ENCODE measurements around the gene KRI1. TPM values are rescaled to one million over a fixed set of nuclear protein-coding genes. Genes with fewer than 3 reads are reported as not detected.

KRI1 gene
- polyA plus RNA-seq, 4 donors, result 14.8 to 21.2 (median 18.1) TPM

DNA sequence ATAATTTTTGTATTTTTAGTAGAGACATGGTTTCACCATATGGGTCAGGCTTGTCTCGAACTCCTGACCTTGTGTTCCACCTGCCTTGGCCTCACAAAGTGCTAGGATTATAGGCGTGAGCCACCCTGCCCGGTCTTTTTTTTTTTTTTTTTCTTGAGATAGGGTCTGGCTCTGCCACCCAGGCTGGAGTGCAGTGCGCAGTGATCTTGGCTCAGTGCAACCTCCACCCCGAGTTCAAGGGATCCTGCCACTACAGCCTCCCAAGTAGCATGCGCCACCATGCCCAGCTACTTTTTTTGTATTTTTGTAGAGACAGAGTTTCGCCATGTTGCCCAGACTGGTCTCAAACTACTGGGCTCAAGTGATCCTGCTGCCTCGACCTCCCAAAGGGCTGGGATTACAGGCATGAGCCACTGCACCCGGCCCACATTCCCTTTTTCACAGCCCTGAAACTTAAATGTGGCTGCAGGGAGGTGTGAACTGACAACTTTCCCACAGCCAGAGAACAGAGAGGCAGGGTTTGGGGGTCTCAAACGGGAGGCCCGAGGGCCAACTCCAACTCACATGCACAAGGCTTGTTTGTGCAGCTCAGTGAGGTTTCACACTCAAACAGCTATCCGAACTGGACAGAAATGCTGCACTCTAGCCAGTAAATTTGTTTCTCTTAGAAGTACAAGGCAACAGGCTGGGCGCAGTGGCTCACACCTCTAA is 44.2 kb downstream of the KRI1 start:
- 71 to 81% (median 72%) methylated on average over 12 to 13 of the region's 13 CpGs for WGBS, 3 donors
- H3K4me1 ChIP-seq (ENCODE audit: control insufficient read depth in 3 of 3, insufficient read depth in 2 of 3, low read depth in 1 of 3, low read length in 2 of 3), result no peaks in the 10 kb centered on the region
- H3K27me3 ChIP-seq (ENCODE audit: control insufficient read depth in 3 of 3, insufficient read depth in 3 of 3, low read length in 3 of 3), result peaks cover 8 to 51% (median 21%) of the 10 kb centered on the region in 3 donors
- H3K9me3 ChIP-seq (ENCODE audit: control insufficient read depth in 2 of 2, insufficient read depth in 1 of 2, low read depth in 1 of 2, low read length in 1 of 2), result no peaks in the 10 kb centered on the region
- DNase-seq, result no peak
- H3K4me3 ChIP-seq (ENCODE audit: low read depth in 1 of 3, low read length in 3 of 3), result no peak overlapping the region
- no peak for FAIRE-seq
- H3K27ac ChIP-seq (ENCODE audit: low read depth in 1 of 3, low read length in 2 of 3), result no peak overlapping the region
- H3K36me3 ChIP-seq (ENCODE audit: control insufficient read depth in 3 of 3, insufficient read depth in 2 of 3, low read depth in 1 of 3, low read length in 3 of 3), result no peaks in the 10 kb centered on the region

DNA sequence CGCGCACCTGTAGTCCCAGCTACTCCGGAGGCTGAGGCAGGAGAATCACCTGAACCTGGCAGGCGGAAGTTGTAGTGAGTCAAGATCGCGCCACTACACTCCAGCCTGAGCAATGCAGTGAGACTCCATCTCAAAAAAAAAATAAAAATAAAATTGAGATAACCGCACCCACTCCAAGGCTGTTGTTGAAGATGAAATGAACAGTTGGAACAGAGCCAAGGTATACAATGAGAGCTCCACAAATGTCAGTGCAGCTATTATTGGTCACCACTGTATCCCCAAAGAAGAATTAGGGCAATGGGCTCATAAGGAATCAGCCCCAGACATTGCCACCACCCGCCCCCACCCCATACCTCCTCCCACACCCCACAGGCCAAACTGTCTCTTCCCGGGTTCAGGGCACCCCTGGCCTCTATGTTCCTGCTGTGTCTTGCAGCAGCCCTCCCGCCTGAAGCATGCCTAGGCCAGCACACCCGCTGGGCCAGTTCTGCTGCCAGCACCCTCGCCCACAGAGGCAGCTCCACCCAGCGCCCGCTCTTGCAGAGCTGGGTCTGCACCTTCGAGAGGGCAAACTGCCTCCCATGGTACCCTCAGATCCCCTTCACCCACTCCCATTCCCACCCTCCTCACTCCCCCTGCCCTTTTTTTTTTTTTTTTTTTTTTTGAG is 45.0 kb downstream of the KRI1 start:
- no peak overlapping the region for H3K27ac ChIP-seq (ENCODE audit: low read depth in 1 of 3, low read length in 2 of 3)
- no peaks in the 10 kb centered on the region for H3K4me1 ChIP-seq (ENCODE audit: control insufficient read depth in 3 of 3, insufficient read depth in 2 of 3, low read depth in 1 of 3, low read length in 2 of 3)
- no peaks in the 10 kb centered on the region for H3K9me3 ChIP-seq (ENCODE audit: control insufficient read depth in 2 of 2, insufficient read depth in 1 of 2, low read depth in 1 of 2, low read length in 1 of 2)
- FAIRE-seq (no peak), DNase-seq (no peak)
- H3K27me3 ChIP-seq (ENCODE audit: control insufficient read depth in 3 of 3, insufficient read depth in 3 of 3, low read length in 3 of 3), result peaks cover 8 to 60% (median 27%) of the 10 kb centered on the region in 3 donors
- 57 to 86% (median 71%) methylated on average over 15 of the region's 15 CpGs for WGBS, 3 donors
- H3K4me3 ChIP-seq (ENCODE audit: low read depth in 1 of 3, low read length in 3 of 3), result no peak overlapping the region
- H3K36me3 ChIP-seq (ENCODE audit: control insufficient read depth in 3 of 3, insufficient read depth in 2 of 3, low read depth in 1 of 3, low read length in 3 of 3), result no peaks in the 10 kb centered on the region

DNA sequence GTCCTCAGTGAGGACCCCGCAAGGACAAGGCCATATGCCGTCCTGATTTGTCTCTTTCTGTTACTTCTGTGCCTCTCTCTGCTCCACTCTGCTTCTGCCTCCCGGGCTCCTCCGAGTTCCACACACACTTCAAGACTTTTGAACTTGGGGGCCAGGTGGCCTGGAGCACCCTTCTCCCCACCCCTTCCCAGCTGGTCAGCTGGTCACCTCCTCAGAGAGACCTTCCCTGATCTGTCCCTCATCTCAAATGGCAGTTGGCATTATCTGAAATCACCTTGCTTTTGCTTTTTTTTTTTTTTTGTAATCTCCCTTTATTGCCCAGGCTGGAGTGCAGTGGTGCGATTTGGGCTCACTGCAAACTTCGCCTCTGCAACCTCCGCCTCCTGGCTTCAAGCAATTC is 46.4 kb downstream of the KRI1 start:
- 54 to 69% (median 65%) methylated on average over 7 of the region's 7 CpGs for WGBS, 3 donors
- DNase-seq (no peak), FAIRE-seq (no peak)
- no peaks in the 10 kb centered on the region for H3K9me3 ChIP-seq (ENCODE audit: control insufficient read depth in 2 of 2, insufficient read depth in 1 of 2, low read depth in 1 of 2, low read length in 1 of 2)
- no peak overlapping the region for H3K4me3 ChIP-seq (ENCODE audit: low read depth in 1 of 3, low read length in 3 of 3)
- H3K4me1 ChIP-seq (ENCODE audit: control insufficient read depth in 3 of 3, insufficient read depth in 2 of 3, low read depth in 1 of 3, low read length in 2 of 3), result no peaks in the 10 kb centered on the region
- no peak overlapping the region for H3K27ac ChIP-seq (ENCODE audit: low read depth in 1 of 3, low read length in 2 of 3)
- H3K27me3 ChIP-seq (ENCODE audit: control insufficient read depth in 3 of 3, insufficient read depth in 3 of 3, low read length in 3 of 3), result peaks cover 12 to 73% (median 37%) of the 10 kb centered on the region in 3 donors
- no peaks in the 10 kb centered on the region for H3K36me3 ChIP-seq (ENCODE audit: control insufficient read depth in 3 of 3, insufficient read depth in 2 of 3, low read depth in 1 of 3, low read length in 3 of 3)

- Histone ChIP-seq H3K27me3 (ENCODE audit: control insufficient read depth in 3 of 3, insufficient read depth in 3 of 3, low read length in 3 of 3) (peaks cover 15 to 72% (median 41%) of the 10 kb centered on the region in 3 donors), H3K4me3 (ENCODE audit: low read depth in 1 of 3, low read length in 3 of 3) (no peak overlapping the region), H3K9me3 (ENCODE audit: control insufficient read depth in 2 of 2, insufficient read depth in 1 of 2, low read depth in 1 of 2, low read length in 1 of 2) (no peaks in the 10 kb centered on the region), H3K36me3 (ENCODE audit: control insufficient read depth in 3 of 3, insufficient read depth in 2 of 3, low read depth in 1 of 3, low read length in 3 of 3) (no peaks in the 10 kb centered on the region), H3K27ac (ENCODE audit: low read depth in 1 of 3, low read length in 2 of 3) (no peak overlapping the region), H3K4me1 (ENCODE audit: control insufficient read depth in 3 of 3, insufficient read depth in 2 of 3, low read depth in 1 of 3, low read length in 2 of 3) (no peaks in the 10 kb centered on the region)
- DNase-seq (no peak), FAIRE-seq (no peak)
- 10 to 13% (median 11%) methylated on average over 32 to 33 of the region's 33 CpGs for WGBS, 3 donors
Observed at GRCh38 chr19:10518444-10519361, 47.1 kb downstream of the KRI1 start.

DNA sequence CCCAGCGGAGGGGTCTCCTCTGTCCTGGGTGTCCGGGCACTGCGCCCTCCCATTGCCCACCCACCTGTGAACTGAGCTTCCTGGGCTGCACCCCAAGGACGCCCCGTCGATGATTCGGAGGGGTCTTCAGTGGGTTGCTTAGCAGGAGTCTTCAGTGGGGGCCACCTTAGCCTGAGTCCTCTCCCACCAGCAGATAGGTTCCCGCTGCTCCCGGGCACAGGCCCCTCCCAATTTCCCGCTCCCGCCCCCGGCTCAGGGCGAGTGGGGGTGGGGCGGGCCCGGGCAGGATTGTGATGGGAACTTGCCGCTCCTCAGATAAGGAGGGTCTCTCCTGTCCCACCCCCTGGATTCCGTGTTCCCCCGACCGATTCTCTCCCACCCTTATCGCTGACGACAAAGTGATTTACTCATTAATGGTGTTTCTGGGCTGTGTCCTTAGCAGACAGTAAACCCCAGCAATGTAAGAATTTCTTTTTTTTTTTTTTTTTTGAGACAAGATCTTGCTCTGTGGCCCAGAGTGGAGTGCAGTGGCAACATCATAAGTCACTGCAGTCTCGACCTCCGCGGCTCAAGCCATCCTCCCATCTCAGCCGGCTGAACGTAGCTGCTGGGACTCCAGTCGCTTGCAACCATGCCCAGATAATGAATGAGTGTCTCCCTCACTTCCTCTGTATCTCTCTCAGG is 47.9 kb downstream of the KRI1 start:
- Histone ChIP-seq H3K36me3 (ENCODE audit: control insufficient read depth in 3 of 3, insufficient read depth in 2 of 3, low read depth in 1 of 3, low read length in 3 of 3) (no peaks in the 10 kb centered on the region), H3K9me3 (ENCODE audit: control insufficient read depth in 2 of 2, insufficient read depth in 1 of 2, low read depth in 1 of 2, low read length in 1 of 2) (no peaks in the 10 kb centered on the region), H3K4me3 (ENCODE audit: low read depth in 1 of 3, low read length in 3 of 3) (peak overlapping the region in 1 of 3 donors; percentile 17), H3K27me3 (ENCODE audit: control insufficient read depth in 3 of 3, insufficient read depth in 3 of 3, low read length in 3 of 3) (peaks cover 15 to 77% (median 49%) of the 10 kb centered on the region in 3 donors), H3K27ac (ENCODE audit: low read depth in 1 of 3, low read length in 2 of 3) (no peak overlapping the region), H3K4me1 (ENCODE audit: control insufficient read depth in 3 of 3, insufficient read depth in 2 of 3, low read depth in 1 of 3, low read length in 2 of 3) (no peaks in the 10 kb centered on the region)
- WGBS, 3 donors, result 1 to 4% (median 3%) methylated on average over 26 to 27 of the region's 27 CpGs
- DNase-seq, result no peak
- no peak for FAIRE-seq

GRCh38 chr19:10517361-10517759 is 48.5 kb downstream of the KRI1 start, which contains the start of gene S1PR5:
TSS of gene S1PR5 (minus strand) at chr19:10517447. CDS start at chr19:10515011, 2,436 bp downstream.
- no peaks in the 10 kb centered on the region for H3K9me3 ChIP-seq (ENCODE audit: control insufficient read depth in 2 of 2, insufficient read depth in 1 of 2, low read depth in 1 of 2, low read length in 1 of 2)
- H3K27ac ChIP-seq (ENCODE audit: low read depth in 1 of 3, low read length in 2 of 3), result no peak within 1 kb of the TSS
- H3K4me3 ChIP-seq (ENCODE audit: low read depth in 1 of 3, low read length in 3 of 3), result peak within 1 kb of the TSS in 1 of 3 donors; percentile 17
- FAIRE-seq (no peak), DNase-seq (no peak)
- no peaks in the 10 kb centered on the region for H3K4me1 ChIP-seq (ENCODE audit: control insufficient read depth in 3 of 3, insufficient read depth in 2 of 3, low read depth in 1 of 3, low read length in 2 of 3)
- H3K27me3 ChIP-seq (ENCODE audit: control insufficient read depth in 3 of 3, insufficient read depth in 3 of 3, low read length in 3 of 3), result peaks cover 15 to 83% (median 50%) of the 10 kb centered on the region in 3 donors
- WGBS, 3 donors, result 2 to 4% (median 3%) methylated on average over 29 to 39 of the region's 39 CpGs
- no peaks in the 10 kb centered on the region for H3K36me3 ChIP-seq (ENCODE audit: control insufficient read depth in 3 of 3, insufficient read depth in 2 of 3, low read depth in 1 of 3, low read length in 3 of 3)

GRCh38 chr19:10516671-10517286 is 49.0 kb downstream of the KRI1 start:
- Histone ChIP-seq H3K4me3 (ENCODE audit: low read depth in 1 of 3, low read length in 3 of 3) (no peak overlapping the region), H3K27me3 (ENCODE audit: control insufficient read depth in 3 of 3, insufficient read depth in 3 of 3, low read length in 3 of 3) (peaks cover 15 to 83% (median 48%) of the 10 kb centered on the region in 3 donors), H3K27ac (ENCODE audit: low read depth in 1 of 3, low read length in 2 of 3) (no peak overlapping the region), H3K36me3 (ENCODE audit: control insufficient read depth in 3 of 3, insufficient read depth in 2 of 3, low read depth in 1 of 3, low read length in 3 of 3) (no peaks in the 10 kb centered on the region), H3K4me1 (ENCODE audit: control insufficient read depth in 3 of 3, insufficient read depth in 2 of 3, low read depth in 1 of 3, low read length in 2 of 3) (no peaks in the 10 kb centered on the region), H3K9me3 (ENCODE audit: control insufficient read depth in 2 of 2, insufficient read depth in 1 of 2, low read depth in 1 of 2, low read length in 1 of 2) (no peaks in the 10 kb centered on the region)
- WGBS, 3 donors, result 43 to 47% (median 45%) methylated on average over 10 of the region's 10 CpGs
- no peak for FAIRE-seq
- DNase-seq, result no peak

All from small intestine (tissue), 7 donors.